Hematopoietic multipotent progenitor cell treated with erythropoietin and hydrocortisone succinate and interleukin-3 and kit ligand, for 8 days (in vitro differentiated cells): ENCODE measurements around the gene CTNNAL1.
"Not testable (repeated sequence)": the region's sequence is repeated elsewhere in the genome, so short reads cannot be mapped to it uniquely, and the experiment has no call there.

Experiments
- DNase-seq: peaks from one replicate; pipeline ENCODE4 v3.0.0-alpha.2; 2015

The CTNNAL1 gene, protein sequence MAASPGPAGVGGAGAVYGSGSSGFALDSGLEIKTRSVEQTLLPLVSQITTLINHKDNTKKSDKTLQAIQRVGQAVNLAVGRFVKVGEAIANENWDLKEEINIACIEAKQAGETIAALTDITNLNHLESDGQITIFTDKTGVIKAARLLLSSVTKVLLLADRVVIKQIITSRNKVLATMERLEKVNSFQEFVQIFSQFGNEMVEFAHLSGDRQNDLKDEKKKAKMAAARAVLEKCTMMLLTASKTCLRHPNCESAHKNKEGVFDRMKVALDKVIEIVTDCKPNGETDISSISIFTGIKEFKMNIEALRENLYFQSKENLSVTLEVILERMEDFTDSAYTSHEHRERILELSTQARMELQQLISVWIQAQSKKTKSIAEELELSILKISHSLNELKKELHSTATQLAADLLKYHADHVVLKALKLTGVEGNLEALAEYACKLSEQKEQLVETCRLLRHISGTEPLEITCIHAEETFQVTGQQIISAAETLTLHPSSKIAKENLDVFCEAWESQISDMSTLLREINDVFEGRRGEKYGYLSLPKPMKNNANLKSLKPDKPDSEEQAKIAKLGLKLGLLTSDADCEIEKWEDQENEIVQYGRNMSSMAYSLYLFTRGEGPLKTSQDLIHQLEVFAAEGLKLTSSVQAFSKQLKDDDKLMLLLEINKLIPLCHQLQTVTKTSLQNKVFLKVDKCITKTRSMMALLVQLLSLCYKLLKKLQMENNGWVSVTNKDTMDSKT

DNA sequence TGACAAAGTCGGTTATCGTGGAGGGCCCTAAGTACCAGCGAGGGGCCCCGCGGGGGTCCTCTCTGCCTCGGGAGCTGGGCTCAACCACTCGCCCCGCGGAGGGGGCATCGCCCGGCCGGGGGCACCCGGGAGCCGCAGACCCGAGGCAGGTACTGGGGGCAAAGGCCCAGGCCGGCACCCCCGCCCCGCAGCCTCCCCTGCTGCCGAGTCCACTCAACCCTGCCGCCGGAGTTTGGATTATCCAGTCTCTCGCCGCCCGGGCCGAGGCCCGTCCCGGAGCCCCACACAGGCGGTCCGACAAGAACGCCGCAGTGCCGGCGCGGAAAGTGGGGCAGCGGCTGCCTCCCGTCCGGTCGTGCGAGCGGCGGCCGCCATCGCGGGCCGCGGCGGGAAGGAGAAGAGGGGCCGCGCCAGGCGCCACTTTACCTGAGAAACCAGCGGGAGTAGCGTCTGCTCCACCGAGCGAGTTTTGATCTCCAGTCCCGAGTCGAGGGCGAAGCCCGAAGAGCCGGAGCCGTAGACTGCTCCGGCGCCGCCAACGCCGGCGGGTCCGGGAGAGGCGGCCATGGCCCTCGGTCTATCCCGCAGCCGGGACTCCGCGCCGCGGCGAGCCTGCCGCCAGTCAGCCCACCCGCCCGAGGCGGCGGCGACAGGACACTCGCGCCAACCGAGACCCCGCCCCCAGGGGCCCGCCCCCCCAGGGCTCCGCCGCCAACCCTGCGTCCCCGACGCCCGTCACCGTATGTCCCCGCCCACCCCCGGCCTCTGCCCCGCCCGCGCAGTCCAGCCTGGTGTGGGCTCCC is at the start of gene CTNNAL1:
TSS of gene CTNNAL1 (minus strand) at position 624 of the 803 bp plus-strand sequence. CDS start at position 567, 57 bp downstream.
- DNase-seq: peak; percentile 83

DNA sequence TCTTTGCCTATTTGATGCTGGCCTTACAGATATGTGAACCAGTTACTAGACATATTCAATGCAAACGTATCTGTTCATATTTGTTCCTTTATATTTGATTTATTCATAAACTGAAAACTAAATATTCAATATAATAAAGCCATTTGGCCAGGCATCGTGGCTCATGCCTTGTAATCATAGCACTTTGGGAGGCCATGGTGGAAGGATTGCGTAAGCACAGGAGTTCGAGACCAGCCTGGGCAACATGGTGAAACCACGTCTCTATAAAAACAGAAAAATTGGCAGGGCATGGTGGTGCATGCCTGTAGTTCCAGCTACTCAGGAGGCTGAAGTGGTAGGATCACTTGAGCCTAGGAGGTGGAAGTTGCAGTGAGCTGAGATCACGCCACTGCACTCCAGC is 49.2 kb upstream of the CTNNAL1 start:
- no peak for DNase-seq

- no peak for DNase-seq
These were observed 46.9 kb upstream of the CTNNAL1 start for GRCh38 chr9:109060191-109060590.

GRCh38 chr9:109053121-109053520 is 39.8 kb upstream of the CTNNAL1 start:
- DNase-seq: not testable (repeated sequence)

DNA sequence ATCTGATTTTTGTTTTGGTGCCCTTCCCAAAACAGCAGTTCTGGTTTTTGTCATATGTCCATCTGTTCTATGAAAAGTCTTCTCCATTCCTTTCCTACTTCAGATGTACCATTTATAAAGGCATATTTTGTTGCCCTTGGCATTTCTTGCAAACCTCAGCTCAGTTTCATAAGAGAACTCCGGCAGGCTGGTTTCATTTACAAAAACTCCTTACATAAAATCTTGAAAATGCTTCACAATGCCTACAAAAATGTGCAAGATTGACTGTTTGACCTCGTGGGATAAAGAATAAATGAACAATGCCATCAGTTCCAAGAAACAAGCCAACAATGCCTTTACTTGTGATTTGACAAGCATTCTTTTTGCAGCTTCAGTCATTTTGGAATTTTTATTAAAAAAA is 39.1 kb upstream of the CTNNAL1 start:
- no peak for DNase-seq

DNA sequence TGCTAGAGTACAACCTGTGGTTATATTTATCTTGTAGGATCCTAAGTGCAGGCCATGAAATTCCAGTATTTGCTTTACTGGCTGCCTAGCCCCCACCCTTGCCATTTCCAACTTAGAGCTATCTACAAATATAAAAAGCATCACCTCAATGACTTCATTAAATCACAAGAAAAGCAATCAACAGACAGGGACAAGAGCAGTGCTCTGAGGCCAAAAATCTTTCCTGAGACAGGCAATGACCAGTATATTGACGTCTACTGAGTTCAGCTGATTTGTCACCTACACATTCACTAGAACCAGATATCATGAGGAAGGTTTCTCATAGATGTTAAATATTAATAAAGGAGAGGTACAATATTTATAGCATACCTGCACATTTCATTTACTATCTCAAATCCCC is 38.4 kb upstream of the CTNNAL1 start:
- DNase-seq: no peak

- no peak for DNase-seq
These were observed 37.1 kb upstream of the CTNNAL1 start for GRCh38 chr9:109050444-109050843.

DNA sequence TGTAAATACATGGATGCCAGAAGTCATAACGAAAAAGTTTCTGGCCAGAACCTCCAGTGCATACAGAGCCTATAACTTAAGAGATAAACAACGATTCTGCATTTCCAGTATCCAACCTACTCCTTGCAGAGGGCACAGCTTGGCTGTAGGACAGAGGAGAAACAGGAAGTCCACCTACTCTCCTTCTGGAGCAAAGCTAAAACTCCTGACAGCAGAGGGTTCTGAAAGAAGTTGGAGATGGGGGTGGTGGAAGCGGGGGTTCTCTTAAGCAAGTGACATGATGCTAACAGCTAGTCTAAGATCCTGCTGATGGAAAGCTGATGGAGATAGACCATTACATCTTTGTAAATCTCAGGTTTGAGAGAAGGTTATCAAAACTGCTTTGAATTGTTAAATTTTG is 35.5 kb upstream of the CTNNAL1 start:
- no peak for DNase-seq

DNA sequence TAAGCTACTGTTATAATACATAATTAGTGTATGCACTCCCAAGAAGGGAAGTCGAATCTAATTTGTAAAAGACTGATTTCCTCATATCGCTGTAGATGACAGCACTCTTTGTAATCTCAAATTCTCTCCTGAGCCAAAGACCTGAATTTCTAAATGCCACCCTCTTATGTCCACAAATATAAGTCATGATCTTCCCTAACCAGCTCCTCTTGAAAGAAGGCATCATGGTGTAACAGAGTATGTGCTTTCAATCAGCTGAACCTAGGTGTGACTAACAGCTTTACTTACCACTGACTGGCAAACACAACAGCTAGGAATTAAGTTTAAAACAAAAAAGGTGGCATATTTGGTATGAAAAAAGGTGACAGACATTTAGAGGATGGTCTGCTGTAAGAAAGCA is 34.0 kb upstream of the CTNNAL1 start:
- no peak for DNase-seq

- DNase-seq: no peak
These were observed 33.0 kb upstream of the CTNNAL1 start for GRCh38 chr9:109046346-109046745.

DNA sequence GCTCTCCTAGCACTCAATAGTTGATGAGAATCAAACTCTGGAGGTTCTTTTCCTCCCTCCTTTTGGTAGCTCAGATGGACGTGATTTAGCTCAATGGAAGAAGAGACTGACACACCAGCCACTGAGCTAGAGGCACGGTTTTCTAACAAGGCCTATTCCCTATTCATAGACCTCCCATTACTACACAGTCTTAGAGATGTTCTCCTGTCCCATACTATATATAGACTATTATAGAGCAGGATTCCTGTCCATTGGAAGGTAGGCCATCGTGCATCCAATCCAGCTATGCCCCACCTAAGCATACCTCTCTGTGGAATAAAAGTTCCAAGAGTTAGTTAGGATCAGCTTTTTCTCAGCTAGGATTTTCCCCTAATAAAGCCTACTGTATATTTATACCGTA is 30.3 kb upstream of the CTNNAL1 start:
- DNase-seq: no peak

DNA sequence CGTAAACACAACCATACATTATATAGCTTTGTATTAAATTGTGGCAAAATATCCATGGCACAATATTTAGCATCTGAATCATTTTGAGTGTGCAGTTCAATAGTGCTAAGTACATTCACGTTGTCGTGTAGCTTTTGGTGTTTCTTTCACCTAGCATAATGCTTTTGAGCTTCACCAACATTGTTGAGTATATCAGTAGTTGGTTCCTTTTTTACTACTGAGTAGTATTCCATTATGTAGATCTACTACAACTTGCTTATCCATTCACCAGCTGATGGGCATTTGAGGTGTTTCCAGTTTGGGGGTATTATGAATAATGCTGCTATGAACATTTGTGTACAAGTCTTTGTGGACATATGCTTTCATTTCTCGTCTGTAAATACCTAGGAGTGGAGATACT is 27.3 kb upstream of the CTNNAL1 start:
- no peak for DNase-seq

- no peak for DNase-seq
These were observed 26.2 kb upstream of the CTNNAL1 start for GRCh38 chr9:109039539-109039938.

GRCh38 chr9:109037946-109038715 is 24.8 kb upstream of the CTNNAL1 start:
- DNase-seq: no peak

DNA sequence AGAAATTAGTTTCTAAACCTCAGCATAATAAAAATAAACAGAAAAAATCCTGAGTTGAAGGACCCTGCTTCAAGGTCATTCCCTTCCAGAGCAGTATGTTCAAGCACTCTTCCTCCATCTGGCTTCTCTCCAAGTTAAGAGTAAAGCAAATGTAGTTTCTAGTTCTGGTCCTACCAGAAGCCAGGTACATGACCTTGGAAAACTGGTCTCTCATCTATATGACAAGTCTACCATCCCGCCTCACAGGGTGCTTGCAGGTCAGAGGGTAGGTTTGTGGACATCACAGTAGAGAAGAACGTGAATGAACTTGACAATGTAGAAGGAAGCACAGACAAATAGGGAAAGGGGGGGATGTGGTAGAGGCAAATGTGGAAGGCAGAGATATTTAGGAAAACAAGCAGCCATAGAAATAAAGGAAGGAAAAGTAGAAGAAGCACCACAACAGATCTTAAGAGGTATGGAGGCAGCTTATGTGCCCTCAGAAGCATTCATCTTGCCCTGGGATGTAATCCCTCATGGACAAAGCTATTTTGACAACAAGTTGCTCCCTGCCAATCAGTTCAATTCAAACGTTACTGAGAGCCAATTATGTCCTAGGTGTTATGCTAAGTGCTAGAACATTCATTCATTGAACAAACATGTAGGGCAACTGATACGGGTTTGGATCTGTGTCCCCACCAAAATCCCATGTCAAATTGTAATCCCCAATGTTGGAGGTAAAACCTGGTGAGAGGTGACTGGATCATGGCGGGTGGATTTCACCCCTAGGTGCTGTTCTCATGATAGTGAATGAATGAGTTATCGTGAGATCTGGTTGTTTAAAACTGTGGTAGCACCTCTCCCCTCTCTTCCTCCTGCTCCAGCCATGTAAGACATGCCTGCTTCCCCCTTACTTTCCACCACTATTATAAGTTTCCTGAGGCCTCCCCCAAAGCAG is 23.7 kb upstream of the CTNNAL1 start:
- no peak for DNase-seq

DNA sequence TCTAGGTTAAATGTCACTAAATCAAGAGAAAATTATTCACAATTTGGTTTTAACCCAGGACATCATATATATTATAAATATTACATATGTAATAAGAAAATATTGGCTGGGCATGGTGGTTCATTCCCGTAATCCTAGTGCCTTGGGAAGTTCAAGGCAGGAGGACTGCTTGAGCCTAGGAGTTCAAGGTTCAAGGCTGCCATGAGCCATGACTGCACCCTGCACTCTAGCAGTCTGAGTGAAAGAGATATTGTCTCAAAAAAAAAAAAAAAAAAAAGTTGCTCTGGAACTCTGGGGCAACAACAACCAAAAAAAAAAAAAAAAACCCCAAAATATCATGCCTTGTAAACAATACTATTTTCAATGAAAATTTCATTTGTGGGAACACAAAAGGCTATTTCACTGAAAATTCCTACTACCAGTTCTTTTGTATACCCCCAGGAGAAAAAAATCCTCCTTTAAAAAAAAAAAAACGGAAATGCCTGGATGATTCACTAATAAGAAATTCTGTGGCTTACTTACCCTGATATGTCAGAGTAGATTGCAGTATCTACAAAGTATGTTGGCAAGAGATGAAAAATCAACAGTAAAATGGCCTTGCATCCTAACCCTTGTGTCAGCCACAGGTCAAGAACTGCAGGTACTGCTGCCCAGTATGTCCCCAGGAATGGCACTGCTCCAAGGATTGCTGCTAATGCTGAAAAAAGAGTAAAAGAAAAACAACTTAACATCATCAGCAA is 22.6 kb upstream of the CTNNAL1 start:
- peak; percentile 23 for DNase-seq

- DNase-seq: no peak
These were observed 20.8 kb upstream of the CTNNAL1 start for GRCh38 chr9:109033941-109034700.

GRCh38 chr9:109031241-109031640 is 17.9 kb upstream of the CTNNAL1 start:
- no peak for DNase-seq

- DNase-seq: no peak
These were observed 17.1 kb upstream of the CTNNAL1 start for GRCh38 chr9:109030426-109030825.

DNA sequence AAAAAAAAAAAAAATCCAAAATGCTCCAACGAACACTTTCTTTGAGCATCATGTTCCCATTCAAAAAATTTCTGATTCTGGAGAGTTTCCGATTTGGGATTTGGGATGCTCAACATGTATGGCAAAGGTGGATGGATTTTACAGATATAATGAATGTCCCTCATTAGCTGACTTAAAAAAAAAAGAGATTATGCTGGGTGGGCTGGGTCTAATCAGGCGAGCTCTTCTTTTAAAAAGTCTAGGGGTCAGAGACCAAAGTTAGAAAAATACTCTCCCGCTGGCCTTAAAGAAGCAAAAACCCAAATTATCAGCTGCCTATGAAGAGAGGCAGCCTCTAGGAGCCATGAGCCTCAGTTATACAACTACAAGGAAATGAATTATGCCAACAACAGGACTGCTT is 15.2 kb upstream of the CTNNAL1 start:
- DNase-seq: no peak
